Mesendoderm (in vitro differentiated cells): Measurements from ENCODE around the gene KCNK13.

Source experiments
- DNase-seq: peaks from one replicate; pipeline ENCODE4 v3.0.0; 2013
- H2AK5ac ChIP-seq: 2 replicates; pipeline ENCODE4 v1.6.1; 2013; ENCODE audit warnings: low read length, inconsistent platforms
- H2BK120ac ChIP-seq: 2 replicates; pipeline ENCODE4 v1.6.1; 2013; ENCODE audit warnings: low read depth, mild to moderate bottlenecking, low read length, moderate library complexity, mixed read lengths
- H2BK15ac ChIP-seq: replicated peaks from 2 replicates; pipeline ENCODE4 v1.6.1; 2013; ENCODE audit warnings: low read depth, mild to moderate bottlenecking, moderate library complexity
- H2BK5ac ChIP-seq: 2 replicates; pipeline ENCODE4 v1.6.1; 2013; ENCODE audit warnings: low read length, inconsistent platforms
- H3K18ac ChIP-seq: 2 replicates; pipeline ENCODE4 v1.6.1; 2013; ENCODE audit warnings: mild to moderate bottlenecking, low read length, mixed read lengths
- H3K23ac ChIP-seq: one replicate; pipeline ENCODE4 v1.6.1; 2013; ENCODE audit warnings: low read length
- H3K27ac ChIP-seq: 2 replicates; pipeline ENCODE4 v1.5.1; 2013; ENCODE audit warnings: low read depth, mild to moderate bottlenecking, inconsistent platforms, low read length, moderate library complexity
- H3K27me3 ChIP-seq: 2 replicates; pipeline ENCODE4 v1.6.1; 2013; ENCODE audit warnings: low read length, control low read depth, mild to moderate bottlenecking, inconsistent platforms; ENCODE audit not compliant: insufficient read depth, poor library complexity
- H3K36me3 ChIP-seq: 2 replicates; pipeline ENCODE4 v1.6.1; 2013; ENCODE audit warnings: low read length, inconsistent platforms; ENCODE audit not compliant: control insufficient read depth, insufficient read depth
- H3K4ac ChIP-seq: one replicate; pipeline ENCODE4 v1.6.1; 2013; ENCODE audit warnings: low read depth, mild to moderate bottlenecking, low read length, moderate library complexity
- H3K4me1 ChIP-seq: 2 replicates; pipeline ENCODE4 v1.6.1; 2013; ENCODE audit warnings: low read depth, low read length, inconsistent platforms; ENCODE audit not compliant: control insufficient read depth
- H3K4me2 ChIP-seq: 2 replicates; pipeline ENCODE4 v1.6.1; 2013; ENCODE audit warnings: low read length
- H3K4me3 ChIP-seq: 2 replicates; pipeline ENCODE4 v1.5.1; 2013; ENCODE audit warnings: mild to moderate bottlenecking, low read length
- H3K56ac ChIP-seq: one replicate; pipeline ENCODE4 v1.6.1; 2013; ENCODE audit warnings: low read length
- H3K79me1 ChIP-seq: 2 replicates; pipeline ENCODE4 v1.6.1; 2013; ENCODE audit warnings: low read length, inconsistent platforms
- H3K79me2 ChIP-seq: 2 replicates; pipeline ENCODE4 v1.6.1; 2013; ENCODE audit warnings: mild to moderate bottlenecking, low read length; ENCODE audit not compliant: control insufficient read depth, insufficient read depth
- H3K9ac ChIP-seq: 2 replicates; pipeline ENCODE4 v1.6.1; 2013; ENCODE audit warnings: low read length, inconsistent platforms
- H4K5ac ChIP-seq: one replicate; pipeline ENCODE4 v1.6.1; 2013; ENCODE audit warnings: low read length
- H4K8ac ChIP-seq: one replicate; pipeline ENCODE4 v1.6.1; 2013; ENCODE audit warnings: low read depth, mild to moderate bottlenecking, control low read depth, low read length, moderate library complexity
- WGBS: extraction: QIAGEN DNeasy Blood & Tissue Kit; methylation state at CpG from one replicate; pipeline ENCODE4 v1.1.7; 2013; ENCODE audit warnings: low lambda C conversion rate, missing lambda C conversion rate; ENCODE audit not compliant: insufficient coverage; ENCODE audit errors: extremely low coverage; 5-methylcytosine and 5-hydroxymethylcytosine counted together

The KCNK13 gene

DNA sequence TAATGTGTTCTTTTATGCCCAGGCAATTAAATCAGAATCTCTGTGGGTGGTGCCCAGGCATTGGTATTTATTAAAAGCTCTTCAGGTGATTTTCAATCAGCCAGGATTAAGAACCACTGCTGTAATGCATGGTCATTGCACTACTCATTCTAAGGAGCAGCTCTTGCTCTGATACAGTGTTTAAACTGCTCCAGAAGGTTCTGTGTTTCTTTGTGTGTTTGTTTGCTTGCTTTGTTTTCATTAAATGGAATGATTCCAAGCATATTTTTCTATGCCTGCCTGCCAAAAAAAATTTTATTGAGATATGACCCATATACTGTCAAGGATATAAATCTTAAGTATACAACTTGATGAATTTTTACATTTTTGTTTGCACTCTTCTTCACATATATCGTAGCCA is 54.0 kb downstream of the KCNK13 start:
- Histone ChIP-seq H3K79me1 (no peaks in the 10 kb centered on the region), H2BK5ac (no peak overlapping the region), H4K5ac (no peak overlapping the region), H3K79me2 (no peaks in the 10 kb centered on the region), H3K27me3 (no peaks in the 10 kb centered on the region), H3K18ac (no peak overlapping the region), H2AK5ac (no peak overlapping the region), H3K4ac (no peak overlapping the region), H3K27ac (no peak overlapping the region), H3K4me3 (no peak overlapping the region), H2BK15ac (no peak overlapping the region), H3K4me2 (no peak overlapping the region), H3K4me1 (no peaks in the 10 kb centered on the region), H3K23ac (no peak overlapping the region), H4K8ac (no peak overlapping the region), H3K9ac (no peak overlapping the region), H3K36me3 (no peaks in the 10 kb centered on the region), H3K56ac (no peak overlapping the region), H2BK120ac (no peak overlapping the region)
- DNase-seq = no peak
- no CpG with 5 or more reads among the region's 1 CpG for WGBS

DNA sequence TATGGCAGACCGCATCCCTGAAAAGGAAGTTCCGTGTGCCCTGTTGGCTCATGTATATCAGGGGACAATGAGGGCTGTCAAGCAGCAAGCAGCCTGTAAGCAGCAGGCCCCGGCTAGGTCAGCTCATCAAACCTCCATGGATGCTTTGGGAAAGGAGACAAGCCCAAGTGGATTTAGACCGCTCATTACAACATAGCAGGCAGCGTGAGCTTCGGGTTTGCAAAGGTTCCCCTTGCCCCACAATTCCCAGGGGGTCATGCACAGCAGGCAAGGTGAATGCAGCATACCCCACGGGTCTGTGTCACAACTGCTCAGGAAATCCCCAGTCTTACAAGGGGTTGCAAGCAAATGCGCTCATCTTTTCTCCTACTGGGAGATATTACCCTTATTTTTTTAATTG is 54.6 kb downstream of the KCNK13 start:
- Histone ChIP-seq H2BK120ac (no peak overlapping the region), H2AK5ac (no peak overlapping the region), H3K36me3 (no peaks in the 10 kb centered on the region), H4K8ac (no peak overlapping the region), H3K9ac (no peak overlapping the region), H3K27ac (no peak overlapping the region), H3K79me2 (no peaks in the 10 kb centered on the region), H3K79me1 (no peaks in the 10 kb centered on the region), H3K4me3 (no peak overlapping the region), H2BK15ac (no peak overlapping the region), H3K4me1 (no peaks in the 10 kb centered on the region), H3K4me2 (no peak overlapping the region), H3K56ac (no peak overlapping the region), H2BK5ac (no peak overlapping the region), H3K18ac (no peak overlapping the region), H3K27me3 (no peaks in the 10 kb centered on the region), H3K23ac (no peak overlapping the region), H4K5ac (no peak overlapping the region), H3K4ac (no peak overlapping the region)
- no CpG with 5 or more reads among the region's 8 CpGs for WGBS
- no peak for DNase-seq

DNA sequence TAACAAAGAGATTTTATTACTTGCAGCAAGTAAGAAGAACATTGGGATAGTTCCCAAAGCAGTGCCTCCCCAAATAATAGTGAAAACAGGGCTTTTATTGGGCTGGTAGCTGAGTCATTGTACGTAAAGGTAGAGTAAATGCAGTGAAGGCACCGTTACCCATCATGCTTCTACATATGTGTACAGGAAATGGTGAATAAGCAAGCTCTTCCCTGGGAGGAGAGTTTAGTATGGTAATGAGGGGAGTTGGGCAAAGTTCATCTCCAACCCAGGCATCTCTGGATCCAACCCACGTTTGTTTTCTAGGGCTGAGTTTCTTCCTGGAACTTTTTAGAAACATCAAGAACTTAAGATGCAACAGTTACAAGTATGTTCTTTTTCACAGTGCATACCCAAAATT is 56.2 kb downstream of the KCNK13 start:
- Histone ChIP-seq H2BK120ac (no peak overlapping the region), H3K4me2 (no peak overlapping the region), H3K56ac (no peak overlapping the region), H4K8ac (no peak overlapping the region), H3K9ac (no peak overlapping the region), H3K27ac (no peak overlapping the region), H3K79me1 (no peaks in the 10 kb centered on the region), H4K5ac (no peak overlapping the region), H3K18ac (no peak overlapping the region), H3K36me3 (no peaks in the 10 kb centered on the region), H3K4ac (no peak overlapping the region), H3K23ac (no peak overlapping the region), H3K79me2 (no peaks in the 10 kb centered on the region), H3K27me3 (no peaks in the 10 kb centered on the region), H2BK5ac (no peak overlapping the region), H2AK5ac (no peak overlapping the region), H2BK15ac (no peak overlapping the region), H3K4me1 (no peaks in the 10 kb centered on the region), H3K4me3 (no peak overlapping the region)
- no CpG with 5 or more reads among the region's 3 CpGs for WGBS
- DNase-seq = no peak

DNA sequence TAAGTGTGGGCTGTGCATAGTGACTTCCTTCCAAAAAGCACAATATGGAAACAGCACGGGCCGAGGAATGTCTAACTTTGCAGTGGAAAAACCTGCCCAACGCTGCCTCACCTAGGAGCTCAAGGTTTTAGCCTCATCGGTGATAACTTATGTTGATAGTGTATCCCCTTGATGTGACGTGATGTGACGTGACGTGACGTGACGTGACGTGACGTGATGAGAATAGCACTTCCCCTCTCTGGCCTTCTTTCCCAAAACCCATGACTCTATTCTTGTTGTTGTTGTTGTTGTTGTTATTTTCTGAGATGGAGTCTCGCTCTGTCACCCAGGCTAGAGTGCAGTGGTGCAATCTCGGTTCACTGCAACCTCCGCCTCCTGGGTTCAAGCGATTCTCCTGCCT is 64.5 kb downstream of the KCNK13 start:
- Histone ChIP-seq H4K5ac (no peak overlapping the region), H3K18ac (no peak overlapping the region), H3K27ac (no peak overlapping the region), H3K4me1 (no peaks in the 10 kb centered on the region), H3K4ac (no peak overlapping the region), H3K9ac (no peak overlapping the region), H2BK5ac (no peak overlapping the region), H3K36me3 (no peaks in the 10 kb centered on the region), H2AK5ac (no peak overlapping the region), H3K4me2 (no peak overlapping the region), H3K4me3 (no peak overlapping the region), H2BK15ac (no peak overlapping the region), H3K56ac (no peak overlapping the region), H3K79me2 (no peaks in the 10 kb centered on the region), H2BK120ac (no peak overlapping the region), H4K8ac (no peak overlapping the region), H3K79me1 (no peaks in the 10 kb centered on the region), H3K23ac (no peak overlapping the region), H3K27me3 (no peaks in the 10 kb centered on the region)
- no peak for DNase-seq
- WGBS = no CpG with 5 or more reads among the region's 15 CpGs

DNA sequence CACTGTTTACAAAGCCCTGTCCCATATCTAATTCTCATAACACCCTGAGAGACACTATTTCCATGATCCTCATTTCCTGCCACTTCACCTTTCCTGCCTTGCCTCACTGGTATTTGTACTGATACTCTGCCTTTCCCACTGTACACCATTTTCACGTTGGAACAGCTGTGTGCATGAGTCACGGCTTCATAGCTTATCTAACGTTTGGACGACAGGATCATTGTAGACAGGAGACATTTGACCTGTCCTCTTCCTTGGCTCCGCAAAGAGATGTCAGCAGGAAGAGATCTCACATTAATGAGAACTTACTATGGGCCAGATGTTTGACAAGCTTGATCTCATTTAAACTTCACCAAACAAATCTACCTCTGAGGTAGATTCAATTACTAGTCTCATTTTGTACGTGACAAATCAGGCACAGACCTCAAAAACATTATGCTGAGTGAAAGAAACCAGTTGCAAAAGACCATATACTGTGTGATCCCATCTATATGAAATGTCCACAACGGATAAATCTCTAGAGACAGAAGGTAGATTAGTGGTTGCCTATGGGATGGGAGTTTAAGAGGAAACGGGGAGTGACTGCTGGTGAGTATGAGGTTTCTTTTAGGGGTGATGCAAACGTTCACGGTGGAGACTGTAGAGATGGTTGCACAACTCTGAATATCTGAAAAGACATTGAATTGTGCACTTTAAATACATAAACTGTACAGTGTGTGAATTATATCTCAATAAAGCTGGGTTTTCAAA is 71.2 kb downstream of the KCNK13 start:
- DNase-seq = no peak
- H4K8ac ChIP-seq = no peak overlapping the region
- no peaks in the 10 kb centered on the region for H3K27me3 ChIP-seq
- no peak overlapping the region for H3K9ac ChIP-seq
- no peak overlapping the region for H3K4me3 ChIP-seq
- no peak overlapping the region for H3K4ac ChIP-seq
- no peak overlapping the region for H2AK5ac ChIP-seq
- H2BK5ac ChIP-seq = no peak overlapping the region
- WGBS = no CpG with 5 or more reads among the region's 10 CpGs
- H3K56ac ChIP-seq = no peak overlapping the region
- H3K27ac ChIP-seq = no peak overlapping the region
- H3K79me1 ChIP-seq = no peaks in the 10 kb centered on the region
- H3K4me2 ChIP-seq = no peak overlapping the region
- H2BK120ac ChIP-seq = no peak overlapping the region
- H3K4me1 ChIP-seq = no peaks in the 10 kb centered on the region
- H2BK15ac ChIP-seq = no peak overlapping the region
- no peak overlapping the region for H3K18ac ChIP-seq
- H3K79me2 ChIP-seq = no peaks in the 10 kb centered on the region
- H3K23ac ChIP-seq = no peak overlapping the region
- no peak overlapping the region for H4K5ac ChIP-seq
- H3K36me3 ChIP-seq = no peaks in the 10 kb centered on the region

DNA sequence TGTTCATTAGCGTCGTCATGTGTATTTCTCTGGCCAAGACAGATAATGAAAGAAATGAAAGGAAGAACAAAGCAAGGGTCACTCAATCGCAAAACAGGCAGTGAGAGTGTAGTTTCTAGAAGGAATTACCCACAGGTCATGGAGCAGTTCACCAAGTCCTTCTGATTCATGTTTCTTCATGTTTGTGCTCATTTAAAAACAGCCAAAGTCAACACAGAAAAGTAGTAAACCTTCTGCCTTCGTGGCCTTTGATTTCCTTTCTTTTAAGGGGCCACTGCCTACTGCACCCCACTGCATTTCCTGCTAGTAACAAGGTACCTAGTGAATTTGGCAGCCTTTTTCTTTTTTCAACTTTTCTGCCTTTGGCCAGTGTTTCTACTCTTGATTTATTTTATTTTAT is 75.1 kb downstream of the KCNK13 start:
- no peak overlapping the region for H2BK5ac ChIP-seq
- no peak overlapping the region for H3K4me3 ChIP-seq
- no peak overlapping the region for H3K56ac ChIP-seq
- no peak overlapping the region for H3K9ac ChIP-seq
- H2BK15ac ChIP-seq = no peak overlapping the region
- no peak overlapping the region for H3K4me2 ChIP-seq
- no peak overlapping the region for H3K27ac ChIP-seq
- no peak overlapping the region for H3K18ac ChIP-seq
- H2AK5ac ChIP-seq = no peak overlapping the region
- no peak overlapping the region for H3K23ac ChIP-seq
- no peaks in the 10 kb centered on the region for H3K27me3 ChIP-seq
- no peak for DNase-seq
- H4K5ac ChIP-seq = no peak overlapping the region
- H3K4ac ChIP-seq = no peak overlapping the region
- no peaks in the 10 kb centered on the region for H3K36me3 ChIP-seq
- no peak overlapping the region for H4K8ac ChIP-seq
- WGBS = no CpG with 5 or more reads among the region's 4 CpGs
- no peaks in the 10 kb centered on the region for H3K79me2 ChIP-seq
- peaks cover 4% of the 10 kb centered on the region for H3K4me1 ChIP-seq
- H2BK120ac ChIP-seq = no peak overlapping the region
- H3K79me1 ChIP-seq = no peaks in the 10 kb centered on the region
